ENCODE measurements around the gene GNAL. TPM values are rescaled to one million over a fixed set of nuclear protein-coding genes. Genes with fewer than 3 reads are reported as not detected.
A peak's percentile ranks its signal among the peaks of the same experiment; 100 is the strongest.

Gene GNAL
- total and polyA plus RNA-seq, 10 donors, result 0.74 to 5.7 (median 3.0) TPM

DNA sequence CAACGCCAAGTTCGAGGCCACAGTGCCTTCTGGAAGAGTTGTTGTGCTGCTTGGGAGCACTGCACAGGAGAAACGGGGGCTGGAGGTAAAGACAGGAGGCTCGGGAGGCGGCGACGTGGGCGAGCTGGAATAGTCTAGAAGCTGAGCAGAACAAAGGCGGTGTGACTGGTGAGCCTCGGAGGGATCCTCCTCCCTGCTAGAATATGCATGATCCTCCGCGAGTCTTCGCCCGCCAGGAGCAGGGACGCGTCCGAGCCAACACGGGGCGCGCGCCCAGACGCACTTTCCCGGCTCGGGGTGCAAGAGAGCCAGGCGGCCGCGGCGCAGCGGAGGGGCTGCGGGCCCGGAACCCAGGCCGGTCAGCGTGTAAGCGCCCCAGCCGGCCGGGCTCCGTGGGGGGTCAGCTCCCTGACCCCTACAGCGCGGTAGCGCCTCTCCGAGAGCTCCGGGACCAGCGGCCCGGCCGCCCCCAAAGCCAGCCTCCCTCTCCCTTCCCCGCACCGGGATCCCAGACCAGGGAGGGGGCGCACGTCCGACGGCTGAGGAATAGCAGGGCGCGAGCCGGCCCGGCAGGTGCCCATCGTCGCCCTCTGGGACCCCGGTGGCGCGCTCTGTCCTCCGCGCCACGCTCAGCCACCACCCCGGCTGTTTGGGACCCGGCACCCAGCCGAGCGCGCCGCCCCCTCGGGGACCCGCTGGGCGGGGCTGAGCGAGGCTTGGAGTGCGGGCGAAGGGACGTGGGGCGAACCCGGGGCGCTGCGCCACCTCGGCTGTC, 62.5 kb downstream of the GNAL start:
- Histone ChIP-seq H3K27ac (no peak overlapping the region), H3K4me3 (peak overlapping the region; percentile 3 to 71 (median 32)), H3K27me3 (replicated peaks in 1 of 7) (peaks cover 0 to 75% (median 29%) of the 10 kb centered on the region in 7 donors), H3K36me3 (no peaks in the 10 kb centered on the region), H3K4me1 (peaks cover 7 to 21% (median 16%) of the 10 kb centered on the region in 6 donors), H3K9me3 (no peaks in the 10 kb centered on the region)
- TF ChIP-seq POLR2A (IDR thresholded peaks at IDR 0.05) (no peak), POLR2AphosphoS5 (IDR thresholded peaks at IDR 0.05) (no peak)
- TF ChIP-seq, protein P1, sequence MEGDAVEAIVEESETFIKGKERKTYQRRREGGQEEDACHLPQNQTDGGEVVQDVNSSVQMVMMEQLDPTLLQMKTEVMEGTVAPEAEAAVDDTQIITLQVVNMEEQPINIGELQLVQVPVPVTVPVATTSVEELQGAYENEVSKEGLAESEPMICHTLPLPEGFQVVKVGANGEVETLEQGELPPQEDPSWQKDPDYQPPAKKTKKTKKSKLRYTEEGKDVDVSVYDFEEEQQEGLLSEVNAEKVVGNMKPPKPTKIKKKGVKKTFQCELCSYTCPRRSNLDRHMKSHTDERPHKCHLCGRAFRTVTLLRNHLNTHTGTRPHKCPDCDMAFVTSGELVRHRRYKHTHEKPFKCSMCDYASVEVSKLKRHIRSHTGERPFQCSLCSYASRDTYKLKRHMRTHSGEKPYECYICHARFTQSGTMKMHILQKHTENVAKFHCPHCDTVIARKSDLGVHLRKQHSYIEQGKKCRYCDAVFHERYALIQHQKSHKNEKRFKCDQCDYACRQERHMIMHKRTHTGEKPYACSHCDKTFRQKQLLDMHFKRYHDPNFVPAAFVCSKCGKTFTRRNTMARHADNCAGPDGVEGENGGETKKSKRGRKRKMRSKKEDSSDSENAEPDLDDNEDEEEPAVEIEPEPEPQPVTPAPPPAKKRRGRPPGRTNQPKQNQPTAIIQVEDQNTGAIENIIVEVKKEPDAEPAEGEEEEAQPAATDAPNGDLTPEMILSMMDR (IDR thresholded peaks at IDR 0.05 in 8 of 11, conservative IDR thresholded peaks at IDR 0.05 in 3 of 11), result no peak
- intact Hi-C loops (cut with DNase I; ENCODE audit: low total_unique reads), result no loop called here
- no peak for DNase-seq
- 6 to 17% (median 7%) methylated on average over 26 to 81 of the region's 81 CpGs for WGBS, 5 donors

- TF ChIP-seq, protein P1 (IDR thresholded peaks at IDR 0.05 in 8 of 11, conservative IDR thresholded peaks at IDR 0.05 in 3 of 11), result no peak
- TF ChIP-seq POLR2A (IDR thresholded peaks at IDR 0.05), result no peak
- no peak for TF ChIP-seq POLR2AphosphoS5 (IDR thresholded peaks at IDR 0.05)
- DNase-seq, result no peak
Measured at GRCh38 chr18:11752116-11752911, 63.2 kb downstream of the GNAL start.

GRCh38 chr18:11754979-11755378, 65.9 kb downstream of the GNAL start:
- peaks cover 0 to 45% (median 29%) of the 10 kb centered on the region in 7 donors for H3K27me3 ChIP-seq (replicated peaks in 1 of 7)
- TF ChIP-seq POLR2AphosphoS5 (IDR thresholded peaks at IDR 0.05) (no peak), POLR2A (IDR thresholded peaks at IDR 0.05) (no peak)
- TF ChIP-seq, protein P1 (IDR thresholded peaks at IDR 0.05 in 8 of 11, conservative IDR thresholded peaks at IDR 0.05 in 3 of 11), result no peak
- WGBS, 5 donors, result 82 to 85% (median 82%) methylated on average over 8 of the region's 8 CpGs

More at GRCh38 chr18:11752116-11752911, 63.2 kb downstream of the GNAL start:
- Histone ChIP-seq H3K27ac (peak overlapping the region in 1 of 8 donors; percentile 34), H3K36me3 (no peaks in the 10 kb centered on the region), H3K4me1 (peaks cover 7 to 21% (median 16%) of the 10 kb centered on the region in 6 donors), H3K4me3 (peak overlapping the region; percentile 3 to 71 (median 32)), H3K9me3 (no peaks in the 10 kb centered on the region), H3K27me3 (replicated peaks in 1 of 7) (peaks cover 0 to 68% (median 29%) of the 10 kb centered on the region in 7 donors)
- WGBS, 5 donors, result 2 to 7% (median 3%) methylated on average over 60 to 64 of the region's 64 CpGs
- intact Hi-C loops (cut with DNase I; ENCODE audit: low total_unique reads), result no loop called here

More at GRCh38 chr18:11754979-11755378, 65.9 kb downstream of the GNAL start:
- Histone ChIP-seq H3K4me1 (peaks cover 7 to 21% (median 16%) of the 10 kb centered on the region in 6 donors), H3K4me3 (no peak overlapping the region), H3K36me3 (no peaks in the 10 kb centered on the region), H3K9me3 (no peaks in the 10 kb centered on the region), H3K27ac (no peak overlapping the region)
- DNase-seq, result no peak
- intact Hi-C loops (cut with DNase I; ENCODE audit: low total_unique reads), result no loop called here

All from spleen (tissue), 11 donors.